ENCODE measurements around the gene ARMCX5.

The ARMCX5 gene

DNA sequence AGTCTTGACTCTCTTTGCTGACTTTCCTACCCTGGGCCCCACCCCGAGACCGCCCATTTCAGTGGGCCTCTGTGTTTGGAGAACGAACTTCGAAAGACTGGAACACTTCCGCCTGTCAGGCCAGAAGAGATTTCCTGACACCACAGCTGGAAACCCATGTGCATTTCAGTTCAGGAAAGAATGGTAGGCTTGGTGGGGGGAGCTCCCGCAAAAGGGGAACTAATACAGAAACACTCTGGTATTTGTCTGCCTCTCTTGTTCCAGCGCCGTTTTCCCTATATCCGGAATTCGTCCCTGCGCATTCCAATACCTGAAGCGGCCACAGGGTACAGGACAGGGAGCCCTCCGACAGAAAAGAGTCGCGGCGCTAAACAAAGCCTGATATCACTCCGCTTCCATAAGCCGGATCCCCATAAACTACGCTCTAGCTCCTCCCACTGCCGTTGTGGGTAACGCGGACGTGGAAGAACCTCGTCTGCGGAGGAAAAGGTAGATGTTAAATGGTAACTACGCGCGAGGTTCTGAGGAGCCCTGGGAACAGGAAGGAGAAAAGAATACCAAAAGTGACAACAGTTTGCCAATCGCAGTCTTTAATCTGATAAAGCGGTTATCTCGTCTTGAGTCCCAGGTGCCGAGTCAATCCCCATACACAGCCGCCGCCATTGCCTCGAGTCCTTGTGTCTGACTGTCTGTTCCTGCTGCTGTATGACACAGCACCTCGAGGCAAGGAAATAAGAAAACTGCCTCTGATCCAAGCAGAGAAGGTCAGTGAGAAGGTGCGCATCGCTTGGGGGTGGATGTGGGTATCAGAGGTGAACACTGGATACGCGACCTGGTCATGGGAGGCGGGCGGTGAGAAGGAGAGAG, at the start of gene ARMCX5:
Gene ARMCX5, plus strand, starts transcription at position 432 of the 867 bp plus-strand sequence. CDS start 2,627 bp downstream, outside the sequence.
- Histone ChIP-seq H3K27me3 (ENCODE audit: insufficient read depth, low read length) (no peaks in the 10 kb centered on the region), H3K9me3 (ENCODE audit: low read length) (no peaks in the 10 kb centered on the region), H3K36me3 (ENCODE audit: insufficient read depth, low read length) (peaks cover 10% of the 10 kb centered on the region), H3K4me3 (ENCODE audit: low read length) (peak within 1 kb of the TSS; percentile 75), H3K4me1 (ENCODE audit: insufficient read depth, low read length) (peaks cover 6% of the 10 kb centered on the region), H2AFZ (ENCODE audit: low read depth, low read length) (peak within 1 kb of the TSS; percentile 81)

DNA sequence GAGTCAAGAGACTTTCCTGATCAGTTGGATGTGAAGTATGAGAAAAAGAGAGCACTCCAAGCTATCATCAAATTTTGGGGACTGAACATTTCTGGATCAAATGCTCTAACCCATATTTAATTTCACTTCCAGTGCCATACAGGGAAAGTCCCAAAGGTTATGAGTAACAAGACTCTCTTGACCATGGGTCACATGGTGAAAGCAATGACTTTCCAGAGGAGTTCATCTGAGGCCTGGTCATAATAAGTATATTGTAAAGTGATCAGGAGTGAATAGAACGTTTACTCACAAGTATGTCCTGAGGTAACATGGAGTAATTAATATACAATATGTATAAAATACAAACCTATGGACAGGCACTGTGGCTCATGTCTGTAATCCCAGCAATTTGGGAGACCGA, 40.7 kb upstream of the ARMCX5 start:
- Histone ChIP-seq H3K27me3 (ENCODE audit: insufficient read depth, low read length) (no peaks in the 10 kb centered on the region), H3K36me3 (ENCODE audit: insufficient read depth, low read length) (no peaks in the 10 kb centered on the region), H3K9me3 (ENCODE audit: low read length) (no peaks in the 10 kb centered on the region), H3K4me1 (ENCODE audit: insufficient read depth, low read length) (peaks cover 3% of the 10 kb centered on the region), H3K4me3 (ENCODE audit: low read length) (no peak overlapping the region), H2AFZ (ENCODE audit: low read depth, low read length) (no peak overlapping the region)

GRCh38 chrX:102560423-102561068, 38.8 kb upstream of the ARMCX5 start:
- Histone ChIP-seq H3K4me3 (ENCODE audit: low read length) (no peak overlapping the region), H3K4me1 (ENCODE audit: insufficient read depth, low read length) (no peaks in the 10 kb centered on the region), H3K9me3 (ENCODE audit: low read length) (no peaks in the 10 kb centered on the region), H3K36me3 (ENCODE audit: insufficient read depth, low read length) (no peaks in the 10 kb centered on the region), H3K27me3 (ENCODE audit: insufficient read depth, low read length) (no peaks in the 10 kb centered on the region), H2AFZ (ENCODE audit: low read depth, low read length) (no peak overlapping the region)

DNA sequence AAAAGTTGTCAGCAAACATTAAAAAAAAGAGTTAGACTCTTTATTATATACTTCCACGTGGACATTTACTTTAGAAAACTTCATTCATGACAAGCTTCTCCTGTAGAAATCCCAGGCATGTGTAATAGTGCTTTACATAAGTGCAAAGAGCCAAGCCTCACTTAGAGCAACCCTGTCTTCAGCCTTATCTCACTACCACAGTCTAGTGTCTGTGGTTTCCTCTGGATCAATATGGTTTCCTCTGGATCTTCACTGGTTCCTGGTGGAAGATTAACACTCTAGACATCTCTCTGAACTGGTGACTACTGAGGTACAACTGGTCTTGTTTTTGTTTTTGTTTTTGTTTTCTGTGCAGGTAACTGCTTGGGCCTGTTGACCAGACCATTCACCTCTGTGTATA, 18.4 kb upstream of the ARMCX5 start:
- Histone ChIP-seq H3K9me3 (ENCODE audit: low read length) (no peaks in the 10 kb centered on the region), H3K36me3 (ENCODE audit: insufficient read depth, low read length) (no peaks in the 10 kb centered on the region), H3K27me3 (ENCODE audit: insufficient read depth, low read length) (no peaks in the 10 kb centered on the region), H3K4me1 (ENCODE audit: insufficient read depth, low read length) (no peaks in the 10 kb centered on the region), H2AFZ (ENCODE audit: low read depth, low read length) (no peak overlapping the region), H3K4me3 (ENCODE audit: low read length) (no peak overlapping the region)

GRCh38 chrX:102593367-102593766, 5.9 kb upstream of the ARMCX5 start:
- Histone ChIP-seq H3K4me3 (ENCODE audit: low read length) (no peak overlapping the region), H3K27me3 (ENCODE audit: insufficient read depth, low read length) (no peaks in the 10 kb centered on the region), H3K4me1 (ENCODE audit: insufficient read depth, low read length) (no peaks in the 10 kb centered on the region), H3K36me3 (ENCODE audit: insufficient read depth, low read length) (no peaks in the 10 kb centered on the region), H3K9me3 (ENCODE audit: low read length) (no peaks in the 10 kb centered on the region), H2AFZ (ENCODE audit: low read depth, low read length) (no peak overlapping the region)

DNA sequence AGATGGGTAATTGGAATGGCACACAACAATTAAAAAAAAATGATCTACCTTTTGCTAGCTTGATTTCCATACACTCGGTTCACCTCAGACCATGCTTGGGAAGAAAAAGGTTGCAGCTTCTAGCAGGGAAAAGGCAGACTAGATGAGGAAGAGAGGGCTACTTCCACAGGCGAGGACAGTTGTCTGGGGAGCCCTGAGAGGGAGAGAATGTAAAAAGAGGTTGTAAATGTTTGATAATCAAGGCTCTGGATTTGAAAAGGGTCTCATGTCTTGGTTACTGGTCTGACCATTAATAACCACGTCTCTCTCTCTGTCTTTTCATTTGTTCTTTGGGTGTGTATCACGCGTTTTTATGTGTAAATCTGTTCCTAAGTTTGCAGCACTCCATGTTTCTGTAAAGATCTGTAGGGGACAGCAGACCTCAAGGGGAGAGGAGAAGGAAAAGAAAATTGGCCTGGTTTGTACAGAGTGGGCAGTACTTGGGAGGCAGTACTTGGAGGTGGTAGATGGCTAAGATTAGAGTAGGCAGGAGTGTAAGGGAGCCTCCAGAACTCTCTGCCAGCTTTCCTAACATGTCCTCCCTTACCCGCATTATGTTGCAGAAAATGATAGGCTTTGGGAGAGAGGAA, 750 bp downstream of the ARMCX5 start:
- Histone ChIP-seq H3K36me3 (ENCODE audit: insufficient read depth, low read length) (peaks cover 10% of the 10 kb centered on the region), H2AFZ (ENCODE audit: low read depth, low read length) (peak overlapping the region; percentile 81)

DNA sequence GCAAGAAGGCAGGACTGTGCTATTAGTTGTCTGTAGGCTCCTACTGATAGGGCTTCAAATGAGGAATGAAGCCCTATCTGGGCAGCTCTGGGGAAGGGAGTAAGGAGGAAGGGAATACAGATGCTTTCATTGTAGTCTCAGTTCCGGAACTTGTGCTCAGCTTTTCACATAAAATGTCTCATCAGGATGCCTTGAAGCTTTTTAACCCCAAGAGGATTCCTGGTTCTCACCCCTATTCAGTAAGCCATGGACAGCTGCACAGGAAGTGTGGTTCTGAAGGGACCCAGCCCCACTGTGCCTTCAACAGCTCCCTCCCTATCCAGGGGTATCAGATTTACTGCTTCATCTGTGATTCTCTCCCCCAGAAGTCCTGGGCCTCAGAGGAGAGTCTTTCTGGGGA, 5.0 kb downstream of the ARMCX5 start:
- Histone ChIP-seq H3K4me3 (ENCODE audit: low read length) (no peak overlapping the region), H2AFZ (ENCODE audit: low read depth, low read length) (no peak overlapping the region), H3K36me3 (ENCODE audit: insufficient read depth, low read length) (peaks cover 17% of the 10 kb centered on the region), H3K9me3 (ENCODE audit: low read length) (no peaks in the 10 kb centered on the region), H3K4me1 (ENCODE audit: insufficient read depth, low read length) (peaks cover 6% of the 10 kb centered on the region), H3K27me3 (ENCODE audit: insufficient read depth, low read length) (no peaks in the 10 kb centered on the region)

More for the DNA sequence above, 750 bp downstream of the ARMCX5 start:
- peak overlapping the region; percentile 75 for H3K4me3 ChIP-seq (ENCODE audit: low read length)
- peaks cover 6% of the 10 kb centered on the region for H3K4me1 ChIP-seq (ENCODE audit: insufficient read depth, low read length)
- H3K9me3 ChIP-seq (ENCODE audit: low read length): no peaks in the 10 kb centered on the region
- no peaks in the 10 kb centered on the region for H3K27me3 ChIP-seq (ENCODE audit: insufficient read depth, low read length)

GRCh38 chrX:102606115-102606514, 6.8 kb downstream of the ARMCX5 start:
- Histone ChIP-seq H3K4me3 (ENCODE audit: low read length) (no peak overlapping the region), H3K9me3 (ENCODE audit: low read length) (no peaks in the 10 kb centered on the region), H3K27me3 (ENCODE audit: insufficient read depth, low read length) (no peaks in the 10 kb centered on the region), H3K36me3 (ENCODE audit: insufficient read depth, low read length) (peaks cover 17% of the 10 kb centered on the region), H3K4me1 (ENCODE audit: insufficient read depth, low read length) (no peaks in the 10 kb centered on the region), H2AFZ (ENCODE audit: low read depth, low read length) (no peak overlapping the region)

DNA sequence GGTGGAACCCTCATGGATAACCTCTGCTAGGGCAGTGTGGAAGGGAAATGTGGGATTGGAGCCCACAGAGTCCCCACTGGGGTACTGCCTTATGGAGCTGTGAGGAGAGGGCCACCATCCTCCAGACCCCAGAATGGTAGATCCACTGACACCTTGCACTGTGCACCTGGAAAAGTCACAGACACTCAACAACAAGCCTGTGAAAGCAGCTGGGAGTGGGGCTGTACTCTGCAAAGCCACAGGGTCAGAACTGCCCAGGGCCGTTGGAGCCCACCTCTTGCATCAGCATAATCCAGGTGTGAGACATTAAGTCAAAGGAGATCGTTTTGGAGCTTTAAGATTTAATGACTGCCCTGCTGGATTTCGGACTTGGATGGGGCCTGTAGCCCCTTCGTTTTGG, 11.6 kb downstream of the ARMCX5 start:
- no peaks in the 10 kb centered on the region for H3K27me3 ChIP-seq (ENCODE audit: insufficient read depth, low read length)
- H3K4me1 ChIP-seq (ENCODE audit: insufficient read depth, low read length): no peaks in the 10 kb centered on the region
- H3K9me3 ChIP-seq (ENCODE audit: low read length): no peaks in the 10 kb centered on the region
- H2AFZ ChIP-seq (ENCODE audit: low read depth, low read length): no peak overlapping the region
- no peak overlapping the region for H3K4me3 ChIP-seq (ENCODE audit: low read length)
- peaks cover 2% of the 10 kb centered on the region for H3K36me3 ChIP-seq (ENCODE audit: insufficient read depth, low read length)

GRCh38 chrX:102624105-102624504, 24.8 kb downstream of the ARMCX5 start:
- H3K27me3 ChIP-seq (ENCODE audit: insufficient read depth, low read length): no peaks in the 10 kb centered on the region
- no peaks in the 10 kb centered on the region for H3K36me3 ChIP-seq (ENCODE audit: insufficient read depth, low read length)
- no peak overlapping the region for H3K4me3 ChIP-seq (ENCODE audit: low read length)
- peaks cover 3% of the 10 kb centered on the region for H3K9me3 ChIP-seq (ENCODE audit: low read length)
- no peaks in the 10 kb centered on the region for H3K4me1 ChIP-seq (ENCODE audit: insufficient read depth, low read length)
- no peak overlapping the region for H2AFZ ChIP-seq (ENCODE audit: low read depth, low read length)

DNA sequence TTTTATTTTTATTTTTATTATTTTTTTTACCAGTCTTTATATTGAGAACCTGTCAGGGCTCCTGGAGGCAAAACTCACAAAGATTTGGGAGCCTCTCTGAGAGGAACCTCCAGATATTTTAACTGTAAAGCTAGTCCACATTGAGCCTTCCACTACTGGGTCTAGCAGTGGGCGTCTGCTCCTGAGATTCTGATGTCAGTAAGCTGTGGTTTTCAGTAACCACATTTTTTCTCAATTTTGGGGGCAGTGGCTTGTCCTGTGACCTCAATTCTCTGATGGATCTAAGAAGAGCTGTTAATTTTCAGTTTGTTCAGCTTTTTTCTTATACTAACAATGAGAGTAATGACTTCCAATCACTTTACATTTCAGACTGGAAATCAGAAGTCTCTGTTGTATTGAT, 28.3 kb downstream of the ARMCX5 start:
- no peak overlapping the region for H3K4me3 ChIP-seq (ENCODE audit: low read length)
- H3K4me1 ChIP-seq (ENCODE audit: insufficient read depth, low read length): no peaks in the 10 kb centered on the region
- no peak overlapping the region for H2AFZ ChIP-seq (ENCODE audit: low read depth, low read length)
- H3K36me3 ChIP-seq (ENCODE audit: insufficient read depth, low read length): no peaks in the 10 kb centered on the region
- H3K9me3 ChIP-seq (ENCODE audit: low read length): no peaks in the 10 kb centered on the region
- no peaks in the 10 kb centered on the region for H3K27me3 ChIP-seq (ENCODE audit: insufficient read depth, low read length)

GRCh38 chrX:102637561-102637960, 38.2 kb downstream of the ARMCX5 start:
- H3K27me3 ChIP-seq (ENCODE audit: insufficient read depth, low read length): no peaks in the 10 kb centered on the region
- H3K4me3 ChIP-seq (ENCODE audit: low read length): no peak overlapping the region
- H3K9me3 ChIP-seq (ENCODE audit: low read length): peaks cover 7% of the 10 kb centered on the region
- no peaks in the 10 kb centered on the region for H3K4me1 ChIP-seq (ENCODE audit: insufficient read depth, low read length)
- peaks cover 7% of the 10 kb centered on the region for H3K36me3 ChIP-seq (ENCODE audit: insufficient read depth, low read length)
- no peak overlapping the region for H2AFZ ChIP-seq (ENCODE audit: low read depth, low read length)

DNA sequence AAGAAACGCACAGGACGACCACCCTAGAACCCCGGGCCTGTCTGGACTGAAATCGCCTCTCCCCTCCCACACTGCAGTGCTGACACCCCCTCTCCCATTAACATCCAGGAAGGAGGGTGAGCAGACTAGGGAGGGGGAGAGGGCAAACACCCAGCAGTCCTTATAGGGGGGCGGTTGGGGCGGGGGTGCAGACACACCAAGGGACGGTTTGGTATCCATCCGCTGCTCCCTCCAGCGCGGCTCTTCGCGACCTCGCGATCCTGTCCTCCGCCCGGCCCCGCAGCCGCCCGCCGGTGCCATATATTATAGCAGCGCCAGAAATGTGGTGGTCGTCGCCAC, 51.6 kb downstream of the ARMCX5 start:
- Histone ChIP-seq H2AFZ (ENCODE audit: low read depth, low read length) (no peak overlapping the region), H3K9me3 (ENCODE audit: low read length) (peaks cover 2% of the 10 kb centered on the region), H3K27me3 (ENCODE audit: insufficient read depth, low read length) (no peaks in the 10 kb centered on the region), H3K4me3 (ENCODE audit: low read length) (no peak overlapping the region), H3K36me3 (ENCODE audit: insufficient read depth, low read length) (no peaks in the 10 kb centered on the region), H3K4me1 (ENCODE audit: insufficient read depth, low read length) (no peaks in the 10 kb centered on the region)
